Kidney capillary endothelial cell (primary cell): ENCODE results near the gene COPG1.
"Not testable (repeated sequence)": the region's sequence is repeated elsewhere in the genome, so short reads cannot be mapped to it uniquely, and the experiment has no call there.

ENCODE experiments used
- DNase-seq: peaks from one replicate; pipeline ENCODE4 v3.0.0-alpha.2; 2018; ENCODE audit warnings: low spot score

Gene COPG1

GRCh38 chr3:129249284-129250065 lies at the start of gene COPG1:
Gene COPG1, plus strand, starts transcription at chr3:129249606. Its CDS starts 104 bp downstream, at chr3:129249710.
- DNase-seq = peak; percentile 87

GRCh38 chr3:129204473-129204872 lies 44.9 kb upstream of the COPG1 start:
- no peak for DNase-seq

GRCh38 chr3:129205109-129205832 lies 44.1 kb upstream of the COPG1 start:
- DNase-seq = no peak

GRCh38 chr3:129207479-129207878 lies 41.9 kb upstream of the COPG1 start:
- DNase-seq = no peak

- DNase-seq = no peak
These were observed 38.1 kb upstream of the COPG1 start for GRCh38 chr3:129211345-129211744.

GRCh38 chr3:129211772-129212171 lies 37.6 kb upstream of the COPG1 start:
- no peak for DNase-seq

GRCh38 chr3:129213238-129213637 lies 36.2 kb upstream of the COPG1 start:
- DNase-seq = no peak

GRCh38 chr3:129218742-129219141 lies 30.7 kb upstream of the COPG1 start:
- no peak for DNase-seq

GRCh38 chr3:129224387-129224786 lies 25.0 kb upstream of the COPG1 start:
- not testable (repeated sequence) for DNase-seq

- DNase-seq = peak; percentile 65
These were observed 24.4 kb upstream of the COPG1 start for GRCh38 chr3:129224984-129225393.

GRCh38 chr3:129226374-129226773 lies 23.0 kb upstream of the COPG1 start:
- peak; percentile 83 for DNase-seq

- DNase-seq = peak; percentile 78
These were observed 20.4 kb upstream of the COPG1 start for GRCh38 chr3:129228891-129229585.

GRCh38 chr3:129230311-129231019 lies 18.9 kb upstream of the COPG1 start:
- DNase-seq = peak; percentile 80

GRCh38 chr3:129231331-129232119 lies 17.9 kb upstream of the COPG1 start:
- no peak for DNase-seq

GRCh38 chr3:129233538-129233937 lies 15.9 kb upstream of the COPG1 start:
- no peak for DNase-seq

GRCh38 chr3:129234441-129234840 lies 15.0 kb upstream of the COPG1 start:
- DNase-seq = no peak

GRCh38 chr3:129235344-129235917 lies 14.0 kb upstream of the COPG1 start:
- DNase-seq = no peak

GRCh38 chr3:129238945-129239705 lies 10.3 kb upstream of the COPG1 start:
- DNase-seq = no peak

- DNase-seq = no peak
These were observed 9.4 kb upstream of the COPG1 start for GRCh38 chr3:129239991-129240390.

GRCh38 chr3:129240436-129240835 lies 9.0 kb upstream of the COPG1 start:
- DNase-seq = no peak
